Measurements from ENCODE around the gene C1orf52. TPM values are rescaled to one million over a fixed set of nuclear protein-coding genes. Genes with fewer than 3 reads are reported as not detected.
"Not testable (repeated sequence)": the region's sequence is repeated elsewhere in the genome, so short reads cannot be mapped to it uniquely, and the experiment has no call there.

The C1orf52 gene
- total RNA-seq, 1 experiment from 2014 or later, result 51.6 TPM

- ATAC-seq (peak; percentile 8), DNase-seq (ENCODE audit: low read depth, low spot score) (no peak)
- BruUV-seq (replicated peaks), result no TSS peak
- ChIA-PET POLR2A (interaction anchor here (0.7 to 2.4 kb wide), 2 partner anchors 8 to 17 kb away, joined by 3 to 11 read pairs; partner anchors contain the start of gene BCL10), CTCF (interaction anchor here (0.9 to 3.7 kb wide), 8 partner anchors 14 to 315 kb away, joined by 3 to 36 read pairs (median 5); partner anchors contain the start of gene BCL10)
- intact Hi-C loops (cut with micrococcal nuclease; ENCODE audit: unreplicated experiment) (loop anchor here (1.0 kb wide), 1 partner anchor 151 kb away; no protein-coding TSS in a partner anchor), in situ Hi-C loops (cut with HindIII; ENCODE audit: low pct_unique_long_range_greater_than_20kb, low sequenced_read_pairs) (no loop called here)
- peaks cover 21% of the 10 kb centered on the region for H3K4me1 ChIP-seq (ENCODE audit: control insufficient read depth, insufficient read depth, low read length)
- peak overlapping the region; percentile 69 to 83 for H3K4me3 ChIP-seq (ENCODE audit: low read depth in 2 of 2, low read length in 2 of 2)
- peak overlapping the region; percentile 86 for H3K27ac ChIP-seq (ENCODE audit: low read length)
- no peaks in the 10 kb centered on the region for H3K27me3 ChIP-seq (ENCODE audit: control insufficient read depth, insufficient read depth, low read length)
- peaks cover 22% of the 10 kb centered on the region; the same call in 1 of the 2 replicates for H3K9me3 ChIP-seq (ENCODE audit: control insufficient read depth, insufficient read depth, low read depth, low read length)
- no peak for TF ChIP-seq POLR2AphosphoS5 (IDR thresholded peaks at IDR 0.05; ENCODE audit: low read depth, low read length)
- no peak for TF ChIP-seq TCF7L2 (IDR thresholded peaks at IDR 0.05; ENCODE audit: low read depth, low read length)
- no peak; the same call in 1 of the 2 replicates for TF ChIP-seq CTCF (IDR thresholded peaks at IDR 0.05)
- TF ChIP-seq, protein P1, sequence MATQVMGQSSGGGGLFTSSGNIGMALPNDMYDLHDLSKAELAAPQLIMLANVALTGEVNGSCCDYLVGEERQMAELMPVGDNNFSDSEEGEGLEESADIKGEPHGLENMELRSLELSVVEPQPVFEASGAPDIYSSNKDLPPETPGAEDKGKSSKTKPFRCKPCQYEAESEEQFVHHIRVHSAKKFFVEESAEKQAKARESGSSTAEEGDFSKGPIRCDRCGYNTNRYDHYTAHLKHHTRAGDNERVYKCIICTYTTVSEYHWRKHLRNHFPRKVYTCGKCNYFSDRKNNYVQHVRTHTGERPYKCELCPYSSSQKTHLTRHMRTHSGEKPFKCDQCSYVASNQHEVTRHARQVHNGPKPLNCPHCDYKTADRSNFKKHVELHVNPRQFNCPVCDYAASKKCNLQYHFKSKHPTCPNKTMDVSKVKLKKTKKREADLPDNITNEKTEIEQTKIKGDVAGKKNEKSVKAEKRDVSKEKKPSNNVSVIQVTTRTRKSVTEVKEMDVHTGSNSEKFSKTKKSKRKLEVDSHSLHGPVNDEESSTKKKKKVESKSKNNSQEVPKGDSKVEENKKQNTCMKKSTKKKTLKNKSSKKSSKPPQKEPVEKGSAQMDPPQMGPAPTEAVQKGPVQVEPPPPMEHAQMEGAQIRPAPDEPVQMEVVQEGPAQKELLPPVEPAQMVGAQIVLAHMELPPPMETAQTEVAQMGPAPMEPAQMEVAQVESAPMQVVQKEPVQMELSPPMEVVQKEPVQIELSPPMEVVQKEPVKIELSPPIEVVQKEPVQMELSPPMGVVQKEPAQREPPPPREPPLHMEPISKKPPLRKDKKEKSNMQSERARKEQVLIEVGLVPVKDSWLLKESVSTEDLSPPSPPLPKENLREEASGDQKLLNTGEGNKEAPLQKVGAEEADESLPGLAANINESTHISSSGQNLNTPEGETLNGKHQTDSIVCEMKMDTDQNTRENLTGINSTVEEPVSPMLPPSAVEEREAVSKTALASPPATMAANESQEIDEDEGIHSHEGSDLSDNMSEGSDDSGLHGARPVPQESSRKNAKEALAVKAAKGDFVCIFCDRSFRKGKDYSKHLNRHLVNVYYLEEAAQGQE (IDR thresholded peaks at IDR 0.05; ENCODE audit: insufficient read depth in 1 of 2, low read depth in 2 of 2, low read length in 1 of 2), result no peak
- no peak for TF ChIP-seq SIN3A (IDR thresholded peaks at IDR 0.05; ENCODE audit: borderline replicate concordance, insufficient read depth, low read depth, low read length)
- peaks cover 25% of the 10 kb centered on the region for H3K36me3 ChIP-seq (ENCODE audit: control insufficient read depth, insufficient read depth, low read length)
Measured at GRCh38 chr1:85259912-85260274, 431 bp upstream of the C1orf52 start.

DNA sequence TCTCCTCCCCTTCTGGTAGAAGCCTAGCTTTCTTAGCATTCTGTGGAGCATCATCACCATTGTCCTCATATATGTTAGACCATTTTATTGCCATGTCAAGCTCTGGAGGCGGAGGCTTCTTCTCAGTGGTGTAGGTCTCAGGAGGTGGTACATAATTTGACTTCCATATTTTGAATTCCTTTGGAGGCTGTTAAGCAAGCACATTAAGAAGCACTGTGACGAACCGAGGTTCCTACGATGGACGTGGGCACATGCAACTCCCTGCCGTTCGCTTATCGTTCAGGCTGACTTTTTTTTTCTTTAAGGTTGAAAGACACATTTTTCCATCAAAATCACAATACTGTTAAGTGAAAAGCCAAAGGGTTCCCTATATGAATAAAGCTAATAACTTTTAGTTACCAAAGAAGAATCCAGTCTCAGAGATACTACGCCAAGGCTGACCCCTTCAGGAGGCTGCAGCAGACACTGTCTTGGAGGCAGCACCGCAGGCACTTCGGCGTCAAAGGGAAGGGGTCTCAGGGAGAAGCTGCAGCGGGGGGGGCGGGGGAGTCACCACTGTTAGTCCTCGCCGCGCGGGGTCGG is 835 bp downstream of the C1orf52 start:
- no TSS peak for BruUV-seq (replicated peaks)
- Histone ChIP-seq H3K4me1 (ENCODE audit: control insufficient read depth, insufficient read depth, low read length) (peaks cover 21% of the 10 kb centered on the region), H3K27ac (ENCODE audit: low read length) (peak overlapping the region; percentile 86), H3K27me3 (ENCODE audit: control insufficient read depth, insufficient read depth, low read length) (no peaks in the 10 kb centered on the region), H3K9me3 (ENCODE audit: control insufficient read depth, insufficient read depth, low read depth, low read length) (peaks cover 22% of the 10 kb centered on the region; the same call in 1 of the 2 replicates), H3K4me3 (ENCODE audit: low read depth in 2 of 2, low read length in 2 of 2) (peak overlapping the region; percentile 69 to 83), H3K36me3 (ENCODE audit: control insufficient read depth, insufficient read depth, low read length) (peaks cover 30% of the 10 kb centered on the region)
- TF ChIP-seq POLR2AphosphoS5 (IDR thresholded peaks at IDR 0.05; ENCODE audit: low read depth, low read length), result no peak
- TF ChIP-seq CTCF (IDR thresholded peaks at IDR 0.05), result no peak
- no peak for TF ChIP-seq SIN3A (IDR thresholded peaks at IDR 0.05; ENCODE audit: borderline replicate concordance, insufficient read depth, low read depth, low read length)
- TF ChIP-seq, protein P1 (IDR thresholded peaks at IDR 0.05; ENCODE audit: insufficient read depth in 1 of 2, low read depth in 2 of 2, low read length in 1 of 2), result no peak
- TF ChIP-seq TCF7L2 (IDR thresholded peaks at IDR 0.05; ENCODE audit: low read depth, low read length), result no peak
- CTCF ChIA-PET, result interaction anchor here (0.6 to 3.7 kb wide), 20 partner anchors 8 to 1125 kb away, joined by 3 to 36 read pairs (median 4); partner anchors contain the start of gene BCL10
- ATAC-seq, result peak; percentile 43
- in situ Hi-C loops (cut with HindIII; ENCODE audit: low pct_unique_long_range_greater_than_20kb, low sequenced_read_pairs), result no loop called here
- intact Hi-C loops (cut with micrococcal nuclease; ENCODE audit: unreplicated experiment), result loop anchor here (1.0 kb wide), 1 partner anchor 149 kb away; no protein-coding TSS in a partner anchor
- no peak for DNase-seq (ENCODE audit: low read depth, low spot score)
- POLR2A ChIA-PET, result interaction anchor here (0.5 to 2.4 kb wide), 8 partner anchors 18 to 583 kb away, joined by 3 to 11 read pairs (median 4); partner anchors contain the start of gene BCL10

- H3K27me3 ChIP-seq (ENCODE audit: control insufficient read depth, insufficient read depth, low read length); POLR2A ChIA-PET; H3K4me3 ChIP-seq (ENCODE audit: low read depth in 2 of 2, low read length in 2 of 2); ATAC-seq; H3K27ac ChIP-seq (ENCODE audit: low read length); H3K9me3 ChIP-seq (ENCODE audit: control insufficient read depth, insufficient read depth, low read depth, low read length); BruUV-seq (replicated peaks); DNase-seq (ENCODE audit: low read depth, low spot score); intact Hi-C loops (cut with micrococcal nuclease; ENCODE audit: unreplicated experiment); H3K4me1 ChIP-seq (ENCODE audit: control insufficient read depth, insufficient read depth, low read length); in situ Hi-C loops (cut with HindIII; ENCODE audit: low pct_unique_long_range_greater_than_20kb, low sequenced_read_pairs): not testable (repeated sequence)
- H3K36me3 ChIP-seq (ENCODE audit: control insufficient read depth, insufficient read depth, low read length), result peaks cover 27% of the 10 kb centered on the region
- CTCF ChIA-PET, result interaction anchor here (0.6 kb wide), 1 partner anchor 50 kb away, joined by 3 read pairs; no protein-coding TSS in a partner anchor
Measured at GRCh38 chr1:85249042-85249441, 10.4 kb downstream of the C1orf52 start.
